HG03520 (cell line): Measurements from ENCODE around the gene FOXJ1.

Source experiments
- ATAC-seq: cut with Tn5 transposase; IDR thresholded peaks from one replicate; pipeline ENCODE4 v1.9.1; 2021; ENCODE audit warnings: mild to moderate bottlenecking, moderate library complexity; ENCODE audit not compliant: unreplicated experiment

Gene FOXJ1

DNA sequence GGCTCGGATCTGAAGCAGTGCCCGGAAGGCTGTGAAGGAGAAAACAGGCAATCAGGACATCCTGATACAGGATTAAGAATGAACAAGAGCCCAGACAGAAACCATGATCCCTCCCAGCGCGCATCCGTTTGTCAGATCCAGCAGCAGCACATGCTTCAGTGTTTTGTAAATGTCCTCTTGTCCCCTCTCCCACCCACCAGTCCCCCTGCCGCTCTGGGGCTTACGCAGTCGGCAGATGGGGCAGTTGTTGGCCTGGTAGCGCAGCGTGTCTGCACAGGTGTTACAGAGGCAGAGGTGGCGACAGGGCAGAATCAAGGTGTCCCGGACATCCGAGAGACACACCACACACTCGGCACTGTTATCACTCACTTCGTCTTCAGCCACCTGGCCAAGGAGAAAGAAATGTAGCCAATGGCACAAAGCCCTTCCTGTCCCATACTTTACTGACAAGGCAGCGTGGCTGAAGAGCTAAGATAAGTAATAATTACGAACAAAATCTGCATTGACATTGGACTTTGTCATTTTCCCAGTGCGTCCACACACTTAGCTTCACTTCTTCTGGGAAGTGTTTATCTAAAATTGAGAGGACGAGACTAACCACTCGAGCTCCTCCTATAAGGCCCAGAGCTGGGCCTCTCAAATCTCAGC, 20.7 kb upstream of the FOXJ1 start:
- no peak for ATAC-seq

DNA sequence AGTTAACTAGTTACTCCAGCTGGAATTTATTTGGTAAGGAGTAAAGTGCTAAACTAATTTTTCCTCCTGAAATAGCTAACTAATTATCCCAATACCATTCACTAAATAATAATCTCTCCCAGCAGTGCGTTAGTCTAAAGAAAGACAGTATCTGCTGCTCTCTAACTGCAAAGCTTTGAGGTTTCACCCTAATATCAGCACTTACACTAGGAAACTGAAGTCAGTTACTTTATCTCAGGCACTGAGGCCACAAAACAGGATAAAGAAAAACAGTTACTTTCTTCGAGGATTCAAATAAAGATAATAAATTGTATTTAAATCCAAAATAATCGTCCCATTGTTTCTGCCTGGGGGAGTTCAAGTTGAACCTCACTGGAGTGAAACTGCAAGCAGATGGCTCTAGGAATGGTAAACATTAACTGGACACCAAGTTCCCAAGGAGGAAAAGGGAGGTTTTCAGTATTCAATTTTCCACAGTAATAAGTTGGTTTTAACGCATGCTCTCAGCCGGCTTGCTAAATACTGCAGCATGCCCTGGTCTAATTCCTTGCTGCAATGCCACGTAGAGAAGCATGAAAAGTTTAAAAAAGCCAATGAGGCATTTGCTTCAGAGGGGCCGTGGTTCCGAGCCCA, 20.0 kb upstream of the FOXJ1 start:
- no peak for ATAC-seq

DNA sequence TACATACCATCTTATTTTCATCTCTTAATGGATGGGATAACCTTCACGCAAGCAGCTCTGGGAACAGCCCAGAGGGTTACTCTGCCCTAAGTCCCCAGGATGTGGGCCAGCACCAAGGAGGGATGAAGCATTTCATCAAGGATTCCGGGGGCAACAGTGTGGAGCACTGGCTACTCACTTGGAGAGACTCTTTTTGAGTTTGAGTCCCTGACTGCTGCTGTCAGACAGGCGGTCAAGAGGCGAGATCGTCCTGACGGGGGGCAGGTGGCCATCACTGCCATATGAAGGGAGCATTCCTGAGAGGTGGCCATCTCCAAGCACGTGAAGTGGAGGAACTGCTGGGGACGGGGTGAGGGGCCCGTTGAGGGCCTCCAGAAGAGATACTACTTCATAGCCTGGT, 18.1 kb upstream of the FOXJ1 start:
- no peak for ATAC-seq

DNA sequence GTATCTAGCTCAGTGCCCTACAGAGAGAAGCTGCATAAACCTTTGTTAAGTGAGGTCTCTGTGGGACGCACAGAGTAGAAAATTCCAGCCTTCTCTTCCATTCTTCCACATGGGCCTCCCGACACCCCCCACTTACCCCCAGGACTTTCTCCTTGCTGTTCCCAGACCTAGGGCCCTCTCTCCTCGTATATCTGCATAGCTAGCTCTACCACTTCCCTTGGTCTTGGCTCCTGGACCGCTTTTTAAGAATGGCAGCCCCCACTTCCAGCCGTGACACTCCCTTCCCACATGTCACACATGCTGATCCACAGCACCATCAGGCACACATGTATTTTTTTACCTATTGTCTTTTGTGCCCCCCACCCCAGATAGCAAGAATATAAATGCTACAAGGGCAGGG, 16.7 kb upstream of the FOXJ1 start:
- ATAC-seq: no peak

DNA sequence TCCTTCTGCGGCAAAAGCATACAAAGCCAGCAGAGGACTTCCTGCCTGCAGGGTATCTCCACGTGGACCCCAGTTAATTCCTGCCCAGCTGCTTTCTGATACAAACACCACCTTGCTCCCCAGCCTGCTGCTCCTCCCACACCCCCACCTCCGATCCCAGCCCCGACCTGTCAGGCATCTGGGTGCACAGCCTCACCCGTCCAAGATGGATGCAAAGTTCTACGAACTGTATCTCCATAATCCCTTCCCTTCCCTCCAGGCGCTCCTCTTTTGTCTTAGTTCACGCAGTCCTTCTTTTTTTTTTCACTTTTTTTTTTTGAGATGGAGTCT, 15.6 kb upstream of the FOXJ1 start:
- ATAC-seq: no peak

DNA sequence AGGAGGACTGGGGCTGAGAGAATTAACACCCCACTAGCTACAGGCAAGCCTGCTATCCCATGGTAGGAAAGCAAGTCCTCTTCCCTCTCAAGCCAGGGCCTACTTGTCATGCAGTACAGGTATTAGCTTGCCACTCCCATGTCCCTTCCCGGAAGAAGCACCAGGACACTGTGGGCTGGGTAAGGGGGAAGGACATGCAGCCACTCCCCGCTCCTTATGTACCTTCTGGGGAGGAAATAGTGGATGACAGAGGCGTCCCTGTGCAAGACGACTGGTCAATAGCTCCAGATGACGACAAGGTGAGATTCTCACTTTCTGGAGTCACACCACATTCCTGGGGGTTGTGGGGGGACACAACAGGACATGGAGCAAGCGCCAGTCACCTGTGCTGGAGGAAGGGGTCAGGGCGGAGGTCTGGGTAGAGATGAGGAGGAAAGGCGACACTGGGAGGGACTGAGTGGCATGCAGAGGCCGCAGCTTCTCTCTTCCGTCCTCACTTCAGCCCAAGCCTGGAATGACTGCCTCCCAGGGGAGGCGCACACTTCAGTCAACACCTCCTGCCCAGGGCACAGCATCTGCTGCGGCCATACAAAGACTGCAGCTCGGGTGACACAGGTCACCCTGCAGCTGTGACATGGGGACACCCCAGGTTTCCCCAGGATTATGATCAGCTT, 15.1 kb upstream of the FOXJ1 start:
- ATAC-seq: no peak

DNA sequence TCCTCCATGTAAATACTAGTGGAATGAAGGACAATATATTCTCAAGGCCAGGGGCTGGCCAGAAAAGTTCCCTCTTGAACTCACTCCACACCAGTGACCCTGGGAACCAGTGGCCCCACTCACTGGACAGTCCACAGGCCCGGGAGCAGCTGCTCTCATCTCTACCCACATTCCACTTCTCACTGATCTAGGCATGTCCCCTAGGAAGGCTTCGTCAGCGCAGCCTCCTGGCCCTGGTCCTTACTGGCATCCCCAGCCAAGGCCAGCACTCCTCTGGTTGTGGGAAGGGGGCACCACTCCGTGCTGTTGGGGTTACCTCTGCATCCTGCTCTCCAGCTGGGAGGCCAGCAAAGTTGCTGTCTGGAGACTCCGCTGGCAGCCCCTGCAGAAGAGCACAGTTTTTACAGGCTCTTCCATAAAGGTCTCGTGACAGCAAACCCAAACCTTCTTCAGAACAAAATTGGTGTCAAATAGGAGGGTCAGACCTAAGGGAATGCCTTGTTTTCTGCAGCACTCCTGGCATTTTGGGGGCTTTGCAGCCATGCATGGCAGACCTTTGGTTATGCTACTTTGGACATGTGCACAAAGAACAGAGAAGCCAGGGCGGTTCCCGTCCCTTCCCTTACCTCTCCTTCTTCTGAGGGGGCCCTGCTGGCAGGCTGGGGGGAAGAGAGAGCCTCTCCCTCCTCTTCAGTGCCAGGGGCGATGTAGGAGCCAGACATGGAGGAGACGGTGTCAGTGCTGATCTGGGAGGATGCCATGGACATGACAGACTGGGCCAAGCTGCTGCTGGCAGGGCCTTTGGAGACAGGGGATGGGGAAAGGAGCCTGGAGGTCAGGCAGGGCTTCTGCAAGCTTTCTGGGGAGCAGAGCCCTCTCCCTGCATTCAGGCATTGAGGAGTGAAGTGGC, 14.1 kb upstream of the FOXJ1 start:
- ATAC-seq: no peak

DNA sequence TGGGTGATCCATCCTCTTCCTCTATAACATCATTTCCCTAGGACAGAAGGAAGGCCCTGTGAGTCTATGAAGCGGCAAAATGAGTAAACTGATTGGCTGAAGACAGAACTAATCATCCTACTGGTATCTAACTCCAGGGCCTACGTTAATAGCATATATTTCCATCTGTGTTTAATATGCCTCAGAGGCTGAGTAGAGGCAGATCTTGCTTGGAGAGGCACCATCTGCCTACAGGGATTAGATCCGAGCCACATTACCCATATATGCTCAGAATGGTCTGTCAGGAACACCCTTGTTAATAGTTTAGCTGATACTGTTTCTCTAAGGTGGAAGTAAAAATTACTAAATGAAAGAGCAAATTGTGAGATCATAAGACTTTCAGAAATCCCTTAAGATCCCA, 13.2 kb upstream of the FOXJ1 start:
- ATAC-seq: no peak

DNA sequence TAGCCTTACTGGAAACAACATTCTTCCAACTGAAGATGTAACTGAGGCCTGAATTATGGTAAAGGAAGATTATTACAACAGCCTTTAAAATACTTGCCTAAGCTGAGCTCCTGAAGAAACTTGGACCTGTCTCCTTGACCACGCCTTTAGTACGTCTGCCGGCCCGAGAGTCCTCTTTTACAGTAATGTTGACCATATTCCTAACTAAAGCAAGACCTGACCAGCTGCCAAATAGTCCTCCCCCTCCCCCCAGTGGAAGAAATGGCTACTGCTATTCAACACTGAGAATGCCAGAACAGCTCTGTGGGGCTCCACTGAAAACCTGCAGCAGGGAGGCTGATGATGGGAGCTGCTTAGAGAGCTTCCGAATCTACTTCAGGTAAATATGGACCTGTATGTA, 12.6 kb upstream of the FOXJ1 start:
- no peak for ATAC-seq

DNA sequence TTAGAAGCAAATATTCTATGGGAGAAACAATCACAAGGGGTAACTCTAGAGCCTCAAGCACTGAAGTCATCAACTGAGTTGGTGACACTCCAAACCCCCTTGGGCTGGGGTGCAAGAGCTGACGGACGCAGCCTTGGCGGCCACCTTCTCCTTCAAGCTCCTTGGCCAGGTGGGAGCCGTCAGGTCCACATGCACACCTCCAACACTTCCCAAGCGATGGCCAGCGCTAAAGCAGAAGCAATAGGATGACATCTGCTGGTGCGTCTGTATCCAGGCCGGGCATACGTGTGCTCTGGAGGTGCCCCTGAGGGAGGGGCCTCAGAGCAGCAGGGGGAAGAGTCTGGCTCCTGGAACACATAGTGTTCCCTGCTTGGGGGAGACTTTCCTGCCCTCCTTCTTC, 12.2 kb upstream of the FOXJ1 start:
- ATAC-seq: no peak

DNA sequence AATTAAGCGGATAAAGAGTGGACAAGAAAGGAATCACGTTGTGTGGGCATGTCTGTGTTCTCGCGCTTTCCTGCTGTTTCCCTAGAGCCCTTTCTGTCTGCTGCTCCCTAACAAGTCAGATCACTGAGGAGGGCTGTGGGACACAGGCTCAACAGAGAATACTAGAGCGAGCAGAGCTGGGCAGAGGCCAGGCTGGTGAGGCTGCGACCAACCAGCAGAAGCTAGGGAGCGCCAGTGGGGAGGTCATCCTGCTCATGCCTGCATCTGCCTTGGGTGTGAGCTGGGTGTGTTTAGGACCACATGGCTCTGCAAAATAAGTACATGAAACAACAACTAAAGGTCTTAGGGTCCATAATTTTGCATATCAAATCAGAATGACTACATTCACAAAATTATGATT, 11.5 kb upstream of the FOXJ1 start:
- no peak for ATAC-seq

DNA sequence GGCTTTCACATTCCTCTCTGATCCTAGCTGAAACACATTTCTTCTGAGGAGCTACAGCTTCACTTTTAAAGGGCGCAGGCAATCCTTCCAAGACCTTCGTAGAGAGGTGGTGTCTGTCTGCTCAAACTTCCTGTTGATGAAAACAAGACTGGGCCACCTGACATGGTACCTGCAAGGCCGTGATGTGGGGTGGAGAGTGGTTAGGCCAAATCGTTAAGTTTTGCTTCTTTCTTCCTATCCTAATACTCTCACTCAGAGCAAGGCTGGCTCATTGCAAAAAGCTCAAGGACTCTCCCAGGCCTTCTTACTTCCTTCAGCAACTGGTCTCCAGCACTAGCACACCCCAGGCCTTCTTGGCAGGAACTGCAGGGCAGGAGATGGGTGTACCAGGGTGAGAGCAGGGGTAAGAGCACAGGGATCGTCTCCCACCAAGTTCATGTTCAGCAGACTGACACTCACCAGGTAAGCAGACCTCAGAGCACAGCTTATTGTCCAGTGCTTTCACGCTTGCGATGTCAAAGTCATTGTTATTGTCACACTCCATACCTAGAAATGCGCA, 10.9 kb upstream of the FOXJ1 start:
- no peak for ATAC-seq

DNA sequence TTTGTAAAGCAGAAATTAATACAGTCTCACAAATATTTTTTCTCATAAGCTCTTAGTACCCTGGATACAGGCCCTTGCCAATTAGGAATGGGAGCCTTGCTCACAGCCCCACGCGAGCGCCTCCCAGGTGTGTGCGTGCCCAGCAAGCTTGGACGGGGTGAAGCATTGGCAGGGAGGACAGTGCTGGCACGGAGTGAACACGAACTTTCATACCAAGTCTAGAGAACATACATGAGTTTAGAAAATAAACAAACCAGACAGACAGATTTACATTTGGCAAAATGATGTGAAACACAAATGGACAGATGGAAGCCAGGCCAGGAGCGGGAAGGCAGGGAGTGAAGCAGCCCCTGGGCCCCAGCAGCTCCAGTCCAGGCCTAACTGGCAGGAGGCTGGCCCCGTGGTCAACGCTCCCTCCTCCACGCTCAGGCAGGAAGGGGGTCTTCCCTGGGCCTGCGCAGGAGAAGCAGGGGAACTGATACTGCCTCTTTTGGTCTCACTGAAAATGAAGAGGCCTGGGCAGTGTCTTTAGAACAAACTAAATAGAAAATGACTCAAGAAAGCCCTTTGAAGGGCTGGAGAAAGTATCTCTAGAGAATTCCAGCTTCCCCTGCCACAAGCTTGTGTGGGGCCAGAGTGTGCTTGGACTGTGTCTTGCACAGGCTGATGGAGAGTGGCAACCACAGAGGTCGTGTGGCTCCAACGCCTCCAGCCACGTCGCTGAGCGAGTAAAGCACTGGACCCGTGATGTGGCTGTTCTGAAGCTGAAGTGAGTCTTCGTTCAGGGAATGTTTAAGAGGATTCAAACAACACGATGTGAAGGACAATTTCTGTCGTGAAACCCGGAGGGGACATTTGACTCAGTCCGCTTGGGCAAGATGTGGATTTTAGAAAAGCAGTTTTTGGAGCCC, 9.9 kb upstream of the FOXJ1 start:
- no peak for ATAC-seq

DNA sequence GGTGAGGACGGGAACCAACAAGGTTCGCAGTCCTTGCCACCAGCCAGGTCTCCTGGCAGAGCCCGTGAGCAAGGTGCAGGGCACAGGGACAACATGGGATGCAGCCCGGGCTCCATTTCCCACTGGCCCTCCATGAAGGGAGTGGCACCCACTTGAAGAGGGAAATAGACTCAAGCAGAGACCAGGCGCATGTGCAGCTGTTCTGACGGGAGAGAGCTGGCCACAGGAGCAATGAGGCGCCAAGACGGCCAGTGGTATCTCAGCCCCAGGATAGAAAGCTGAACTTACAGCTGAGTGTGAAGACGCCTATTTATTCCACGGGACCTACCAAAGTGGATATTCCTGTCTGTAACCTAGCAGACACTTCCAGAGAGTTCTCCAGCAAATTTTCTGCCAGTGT, 8.2 kb upstream of the FOXJ1 start:
- no peak for ATAC-seq

DNA sequence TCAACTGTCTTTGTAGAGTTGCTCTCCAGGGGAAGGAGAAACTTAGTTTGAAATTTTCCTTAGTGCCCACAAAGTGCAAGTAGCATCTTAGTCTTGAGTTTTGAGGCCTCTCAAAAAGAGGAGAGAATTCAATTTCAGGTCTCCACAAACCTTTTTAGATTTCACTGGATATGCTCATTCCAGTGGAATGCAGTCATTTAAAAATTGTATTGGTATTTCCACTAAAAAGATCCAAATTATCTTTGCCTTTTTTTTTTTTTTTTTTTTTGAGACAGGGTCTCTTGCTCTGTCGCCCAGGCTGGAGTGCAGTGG, 6.9 kb upstream of the FOXJ1 start:
- ATAC-seq: no peak

DNA sequence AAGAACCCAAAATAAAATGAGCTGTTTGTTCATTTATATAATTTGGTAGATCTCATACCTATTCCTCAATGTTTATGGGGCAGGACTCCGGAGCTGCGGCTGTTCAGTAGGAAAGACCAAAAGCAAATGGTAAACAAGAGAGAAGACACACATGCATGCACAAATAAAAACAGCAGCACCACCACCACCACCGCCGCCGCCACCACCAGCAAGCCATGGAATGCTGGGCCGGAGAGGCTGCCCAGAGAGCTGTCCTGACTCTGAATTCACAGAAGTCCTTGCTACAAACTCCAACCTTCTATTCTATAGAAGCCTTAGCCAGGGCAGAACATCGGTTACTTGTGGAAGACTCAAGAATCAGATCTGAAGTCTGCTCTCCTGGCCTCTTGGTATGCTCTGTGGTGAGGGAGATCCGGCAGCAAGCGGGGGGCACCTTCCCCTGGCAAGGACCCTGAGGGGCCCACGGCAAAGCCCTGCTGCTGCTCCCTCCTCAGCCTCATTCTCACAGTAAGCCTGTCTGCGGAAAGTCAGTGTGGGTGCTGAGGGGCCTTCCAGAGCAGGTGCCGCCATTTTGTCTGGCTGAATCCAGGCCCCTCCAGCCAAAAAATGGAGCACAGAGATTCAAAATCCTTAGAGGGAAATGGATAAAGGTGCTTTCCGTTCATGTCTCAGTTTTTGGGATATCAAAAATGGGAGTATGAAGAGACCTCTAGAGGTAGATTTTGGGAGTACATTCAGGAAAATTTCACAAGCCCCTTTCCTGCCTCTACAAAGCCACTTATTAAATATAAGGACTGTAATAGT, 6.4 kb upstream of the FOXJ1 start:
- no peak for ATAC-seq

DNA sequence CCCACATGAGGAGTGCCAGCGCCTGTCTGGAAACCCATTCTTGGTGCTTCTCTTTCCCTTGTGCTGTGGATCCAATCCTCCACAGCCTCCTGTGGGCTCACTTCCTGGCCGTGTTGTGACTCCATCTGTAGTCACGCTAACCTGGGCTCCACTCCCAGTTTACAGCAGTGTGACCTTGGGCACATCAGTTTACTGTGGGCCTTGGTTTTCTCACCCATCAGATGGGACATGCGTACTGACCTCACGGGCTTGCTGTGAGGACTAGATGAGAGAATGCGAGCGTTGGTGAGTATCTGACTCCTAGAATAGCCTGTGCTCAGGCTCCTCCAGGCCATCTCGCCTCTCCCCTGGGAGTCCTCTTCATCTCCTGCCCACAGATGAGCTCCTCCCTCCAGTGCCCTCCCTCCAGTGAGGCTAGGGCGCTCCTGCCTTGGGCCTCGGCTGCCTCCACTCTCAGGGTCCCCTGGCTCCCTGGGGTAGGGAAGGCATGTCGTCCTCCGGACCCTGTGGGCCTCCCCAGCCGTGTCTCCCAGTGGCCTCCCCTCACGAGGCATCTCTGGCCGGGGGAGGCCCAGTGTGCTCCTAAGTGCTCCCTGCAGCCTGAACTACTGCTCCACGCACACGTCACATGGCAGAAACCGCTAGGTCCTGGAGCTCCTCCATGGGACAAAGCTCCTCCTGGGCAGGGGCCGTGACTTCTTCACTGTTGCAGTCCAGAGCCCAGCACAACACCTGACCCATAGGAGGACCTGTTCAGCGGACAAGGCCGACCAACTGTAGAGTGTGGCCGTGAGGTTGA, 5.2 kb upstream of the FOXJ1 start:
- no peak for ATAC-seq

DNA sequence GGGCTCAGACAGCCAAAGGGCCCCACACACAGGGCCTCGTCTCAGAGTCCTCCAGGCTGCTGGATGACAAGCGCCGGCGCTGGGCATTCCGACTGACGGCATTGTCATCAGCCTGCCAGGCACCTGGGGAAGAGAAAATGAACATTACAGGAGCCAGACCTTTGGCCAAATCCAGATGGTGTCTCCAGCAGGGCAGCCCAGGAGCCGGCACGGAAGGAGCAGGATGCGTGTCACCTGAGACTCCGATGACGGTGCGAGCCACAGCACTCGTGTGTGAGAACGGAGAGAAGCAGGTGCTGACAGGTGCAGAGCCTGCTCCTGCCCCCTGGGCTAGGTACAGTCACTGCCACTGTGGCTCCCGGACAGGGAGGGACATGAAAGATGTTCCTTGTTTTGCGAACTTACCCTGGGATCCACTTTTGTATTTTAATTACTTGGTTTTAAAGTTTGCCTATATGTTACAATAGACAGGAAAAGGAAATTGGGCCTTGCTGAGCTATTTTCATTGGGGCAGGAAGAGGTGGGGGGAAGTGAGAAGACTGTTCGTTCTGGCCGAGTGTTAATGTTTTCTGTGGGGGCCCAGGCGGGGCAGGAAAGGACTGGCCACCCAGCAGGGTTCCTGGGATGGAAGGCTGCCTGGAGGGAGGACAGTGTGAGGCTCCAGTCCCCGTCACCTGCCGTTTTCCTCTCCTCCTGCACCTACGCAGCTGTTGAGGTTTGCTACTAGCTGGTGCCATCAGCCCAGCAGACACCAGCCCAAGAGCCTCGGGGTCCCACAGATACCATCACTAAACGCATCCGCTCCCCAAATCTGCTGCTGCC, 4.4 kb upstream of the FOXJ1 start:
- no peak for ATAC-seq
